Measurements from ENCODE around the gene CFI. TPM values are rescaled to one million over a fixed set of nuclear protein-coding genes. Genes with fewer than 3 reads are reported as not detected.

Gene CFI
- total RNA-seq, 1 donor from 2014 or later: not detected

- Mint-ChIP-seq H3K4me3 (no peak overlapping the region), H3K4me1 (peaks cover 11% of the 10 kb centered on the region), H3K27me3 (ENCODE audit: insufficient read depth, low read depth) (peaks cover 2% of the 10 kb centered on the region), H3K9me3 (no peaks in the 10 kb centered on the region), H3K36me3 (peaks cover 2% of the 10 kb centered on the region), H3K27ac (no peak overlapping the region)
- Histone ChIP-seq H3K4me1 (peaks cover 12% of the 10 kb centered on the region), H4K20me1 (ENCODE audit: low read depth) (no peaks in the 10 kb centered on the region), H3K36me3 (no peaks in the 10 kb centered on the region), H3K4me3 (no peak overlapping the region), H3K4me2 (no peak overlapping the region), H3K9ac (no peak overlapping the region), H3F3A (ENCODE audit: low read depth) (peaks cover 12% of the 10 kb centered on the region), H3K27ac (no peak overlapping the region), H2AFZ (replicated peaks) (no peak overlapping the region), H3K27me3 (no peaks in the 10 kb centered on the region), H3K9me3 (ENCODE audit: low read depth) (no peaks in the 10 kb centered on the region), H3K79me2 (ENCODE audit: low read depth) (peaks cover 13% of the 10 kb centered on the region)
- DNase-seq (ENCODE audit: low spot score): no peak
- TF ChIP-seq CTCF (IDR thresholded peaks at IDR 0.05): no peak
- TF ChIP-seq EZH2phosphoT487 (IDR thresholded peaks at IDR 0.05): no peak
- no peak for TF ChIP-seq EZH2 (IDR thresholded peaks at IDR 0.05)
Observed at GRCh38 chr4:109811707-109812106, 9.9 kb upstream of the CFI start.

- peaks cover 9% of the 10 kb centered on the region for H3K4me1 ChIP-seq
- no peaks in the 10 kb centered on the region for H4K20me1 ChIP-seq (ENCODE audit: low read depth)
- no peaks in the 10 kb centered on the region for H3K36me3 ChIP-seq
- H3K79me2 ChIP-seq (ENCODE audit: low read depth): peaks cover 4% of the 10 kb centered on the region
- H3K9ac ChIP-seq: no peak overlapping the region
- Mint-ChIP-seq H3K27me3 (ENCODE audit: insufficient read depth, low read depth) (no peaks in the 10 kb centered on the region), H3K36me3 (peaks cover 2% of the 10 kb centered on the region), H3K27ac (no peak overlapping the region), H3K9me3 (no peaks in the 10 kb centered on the region), H3K4me3 (no peak overlapping the region), H3K4me1 (peaks cover 2% of the 10 kb centered on the region)
- peaks cover 12% of the 10 kb centered on the region for H3F3A ChIP-seq (ENCODE audit: low read depth)
- H3K4me2 ChIP-seq: peak overlapping the region; percentile 16
- no peak overlapping the region for H3K4me3 ChIP-seq
- no peaks in the 10 kb centered on the region for H3K9me3 ChIP-seq (ENCODE audit: low read depth)
- H3K27me3 ChIP-seq: no peaks in the 10 kb centered on the region
- TF ChIP-seq EZH2 (IDR thresholded peaks at IDR 0.05) (no peak), EZH2phosphoT487 (IDR thresholded peaks at IDR 0.05) (no peak), CTCF (IDR thresholded peaks at IDR 0.05) (no peak)
- peak overlapping the region; percentile 96 for H2AFZ ChIP-seq (replicated peaks)
- DNase-seq (ENCODE audit: low spot score): no peak
- no peak overlapping the region for H3K27ac ChIP-seq
Observed at GRCh38 chr4:109810552-109811387, 9.0 kb upstream of the CFI start.

GRCh38 chr4:109809655-109810054, 7.9 kb upstream of the CFI start:
- no peaks in the 10 kb centered on the region for H3K9me3 ChIP-seq (ENCODE audit: low read depth)
- H4K20me1 ChIP-seq (ENCODE audit: low read depth): no peaks in the 10 kb centered on the region
- H3K4me3 ChIP-seq: no peak overlapping the region
- no peak overlapping the region for H3K27ac ChIP-seq
- H3K4me1 ChIP-seq: peaks cover 5% of the 10 kb centered on the region
- Mint-ChIP-seq H3K4me3 (no peak overlapping the region), H3K36me3 (no peaks in the 10 kb centered on the region), H3K27me3 (ENCODE audit: insufficient read depth, low read depth) (no peaks in the 10 kb centered on the region), H3K27ac (no peak overlapping the region), H3K9me3 (no peaks in the 10 kb centered on the region), H3K4me1 (no peaks in the 10 kb centered on the region)
- H3F3A ChIP-seq (ENCODE audit: low read depth): peaks cover 6% of the 10 kb centered on the region
- TF ChIP-seq EZH2phosphoT487 (IDR thresholded peaks at IDR 0.05): no peak
- no peak for TF ChIP-seq EZH2 (IDR thresholded peaks at IDR 0.05)
- no peak for TF ChIP-seq CTCF (IDR thresholded peaks at IDR 0.05)
- H3K4me2 ChIP-seq: no peak overlapping the region
- H3K9ac ChIP-seq: no peak overlapping the region
- no peaks in the 10 kb centered on the region for H3K27me3 ChIP-seq
- H3K36me3 ChIP-seq: no peaks in the 10 kb centered on the region
- no peak for DNase-seq (ENCODE audit: low spot score)
- H3K79me2 ChIP-seq (ENCODE audit: low read depth): no peaks in the 10 kb centered on the region
- no peak overlapping the region for H2AFZ ChIP-seq (replicated peaks)

All from neural progenitor cell (in vitro differentiated cells).